GM18951 (cell line): ENCODE results near the gene ZNF236.
"Not testable (repeated sequence)": the region's sequence is repeated elsewhere in the genome, so short reads cannot be mapped to it uniquely, and the experiment has no call there.

Experiments
- POLR2A ChIP-seq: IDR thresholded peaks from 4 replicates; pipeline ENCODE4 v1.6.1; 2011; ENCODE audit warnings: mild to moderate bottlenecking; ENCODE audit not compliant: insufficient read length, insufficient read depth; ENCODE audit errors: extremely low read depth
- in situ Hi-C: fragments of 300-500 bp; cut with MboI; formaldehyde crosslinking; loops from one replicate; pipeline ENCODE4 v1.12.0; 2022; ENCODE audit warnings: low sequenced_read_pairs, mixed read lengths, inconsistent platforms; ENCODE audit not compliant: unreplicated experiment

Gene ZNF236

GRCh38 chr18:77016936-77017335, 194.6 kb downstream of the ZNF236 start:
- no peak for TF ChIP-seq POLR2A
- in situ Hi-C loops: no loop called here

- in situ Hi-C loops: no loop called here
- TF ChIP-seq POLR2A: no peak
Measured at GRCh38 chr18:77017355-77017754, 195.0 kb downstream of the ZNF236 start.

- in situ Hi-C loops: not testable (repeated sequence)
Measured at GRCh38 chr18:77018650-77019049, 196.3 kb downstream of the ZNF236 start.

- in situ Hi-C loops: no loop called here
- TF ChIP-seq POLR2A: no peak
Measured at GRCh38 chr18:77019641-77020040, 197.3 kb downstream of the ZNF236 start.
